ENCODE data around the gene PPIL6. TPM values are rescaled to one million over a fixed set of nuclear protein-coding genes. Genes with fewer than 3 reads are reported as not detected.

The PPIL6 gene
- total RNA-seq, 1 donor from 2014 or later = 8.4 TPM

DNA sequence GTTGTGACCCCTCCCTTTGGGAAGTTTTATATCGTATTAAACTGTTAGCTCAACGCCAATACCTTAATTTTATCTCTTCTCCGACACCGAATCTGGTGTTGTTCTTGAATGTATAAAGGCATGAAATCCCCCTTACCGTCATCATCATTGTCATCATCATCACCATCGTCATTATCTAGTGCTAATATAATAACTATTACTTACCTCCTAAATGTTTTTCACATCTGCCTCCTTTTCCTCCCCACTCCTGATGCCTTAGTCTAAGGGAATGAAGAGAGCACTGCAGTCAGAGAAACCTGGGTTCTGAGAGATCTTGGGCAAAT, 43.3 kb upstream of the PPIL6 start:
- DNase-seq (ENCODE audit: low read depth) = peak; percentile 33
- peaks cover 7% of the 10 kb centered on the region for H3K36me3 ChIP-seq (ENCODE audit: control insufficient read depth, insufficient read depth, low read length)
- no peaks in the 10 kb centered on the region for H3K27me3 ChIP-seq (ENCODE audit: control insufficient read depth, insufficient read depth, low read length)
- peak overlapping the region; percentile 21 for H3K4me3 ChIP-seq (ENCODE audit: low read depth, low read length)
- TF ChIP-seq, protein P1, sequence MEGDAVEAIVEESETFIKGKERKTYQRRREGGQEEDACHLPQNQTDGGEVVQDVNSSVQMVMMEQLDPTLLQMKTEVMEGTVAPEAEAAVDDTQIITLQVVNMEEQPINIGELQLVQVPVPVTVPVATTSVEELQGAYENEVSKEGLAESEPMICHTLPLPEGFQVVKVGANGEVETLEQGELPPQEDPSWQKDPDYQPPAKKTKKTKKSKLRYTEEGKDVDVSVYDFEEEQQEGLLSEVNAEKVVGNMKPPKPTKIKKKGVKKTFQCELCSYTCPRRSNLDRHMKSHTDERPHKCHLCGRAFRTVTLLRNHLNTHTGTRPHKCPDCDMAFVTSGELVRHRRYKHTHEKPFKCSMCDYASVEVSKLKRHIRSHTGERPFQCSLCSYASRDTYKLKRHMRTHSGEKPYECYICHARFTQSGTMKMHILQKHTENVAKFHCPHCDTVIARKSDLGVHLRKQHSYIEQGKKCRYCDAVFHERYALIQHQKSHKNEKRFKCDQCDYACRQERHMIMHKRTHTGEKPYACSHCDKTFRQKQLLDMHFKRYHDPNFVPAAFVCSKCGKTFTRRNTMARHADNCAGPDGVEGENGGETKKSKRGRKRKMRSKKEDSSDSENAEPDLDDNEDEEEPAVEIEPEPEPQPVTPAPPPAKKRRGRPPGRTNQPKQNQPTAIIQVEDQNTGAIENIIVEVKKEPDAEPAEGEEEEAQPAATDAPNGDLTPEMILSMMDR (IDR thresholded peaks at IDR 0.05; ENCODE audit: insufficient read depth, low read length, severe bottlenecking) = no peak
- FAIRE-seq = no peak

GRCh38 chr6:109482905-109483734, 42.7 kb upstream of the PPIL6 start, which contains the start of gene ZBTB24:
TSS of gene ZBTB24 (minus strand) at chr6:109483219. CDS start at chr6:109482026, 1,193 bp downstream.
- peak within 1 kb of the TSS; percentile 62 for H3K4me3 ChIP-seq (ENCODE audit: low read depth, low read length)
- no peaks in the 10 kb centered on the region for H3K27me3 ChIP-seq (ENCODE audit: control insufficient read depth, insufficient read depth, low read length)
- H3K36me3 ChIP-seq (ENCODE audit: control insufficient read depth, insufficient read depth, low read length) = peaks cover 7% of the 10 kb centered on the region
- TF ChIP-seq, protein P1 (IDR thresholded peaks at IDR 0.05; ENCODE audit: insufficient read depth, low read length, severe bottlenecking) = no peak
- DNase-seq (ENCODE audit: low read depth) (peak; percentile 63), FAIRE-seq (no peak)

DNA sequence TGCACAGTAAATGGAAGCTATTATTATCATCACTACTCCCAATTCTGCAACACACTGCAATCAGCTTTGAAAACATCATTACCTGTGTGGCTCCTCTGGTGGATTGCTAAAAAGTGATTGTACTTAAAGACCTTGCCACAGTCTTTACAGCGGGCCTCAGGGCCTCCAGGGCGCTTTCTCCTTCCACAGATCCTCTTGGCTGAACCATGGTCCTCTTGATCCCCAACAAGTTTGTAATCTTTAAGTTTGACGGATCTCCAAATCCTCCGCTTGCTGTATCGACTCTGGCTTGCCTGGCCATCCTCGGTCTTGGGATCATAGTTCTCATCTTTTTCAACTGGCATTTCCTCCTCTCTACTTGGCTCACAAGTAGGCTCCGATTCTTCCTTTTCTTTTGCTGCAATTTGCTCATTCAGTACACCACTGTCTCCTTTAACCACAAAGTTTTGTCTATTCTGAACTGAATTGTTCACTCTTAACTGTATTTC, 40.6 kb upstream of the PPIL6 start:
- FAIRE-seq (no peak), DNase-seq (ENCODE audit: low read depth) (no peak)
- Histone ChIP-seq H3K27me3 (ENCODE audit: control insufficient read depth, insufficient read depth, low read length) (no peaks in the 10 kb centered on the region), H3K4me3 (ENCODE audit: low read depth, low read length) (no peak overlapping the region), H3K36me3 (ENCODE audit: control insufficient read depth, insufficient read depth, low read length) (peaks cover 9% of the 10 kb centered on the region)
- TF ChIP-seq, protein P1 (IDR thresholded peaks at IDR 0.05; ENCODE audit: insufficient read depth, low read length, severe bottlenecking) = no peak

GRCh38 chr6:109478841-109479624, 38.6 kb upstream of the PPIL6 start:
- no peak for FAIRE-seq
- H3K27me3 ChIP-seq (ENCODE audit: control insufficient read depth, insufficient read depth, low read length) = no peaks in the 10 kb centered on the region
- peaks cover 12% of the 10 kb centered on the region for H3K36me3 ChIP-seq (ENCODE audit: control insufficient read depth, insufficient read depth, low read length)
- no peak overlapping the region for H3K4me3 ChIP-seq (ENCODE audit: low read depth, low read length)
- TF ChIP-seq, protein P1 (IDR thresholded peaks at IDR 0.05; ENCODE audit: insufficient read depth, low read length, severe bottlenecking) = no peak
- no peak for DNase-seq (ENCODE audit: low read depth)

DNA sequence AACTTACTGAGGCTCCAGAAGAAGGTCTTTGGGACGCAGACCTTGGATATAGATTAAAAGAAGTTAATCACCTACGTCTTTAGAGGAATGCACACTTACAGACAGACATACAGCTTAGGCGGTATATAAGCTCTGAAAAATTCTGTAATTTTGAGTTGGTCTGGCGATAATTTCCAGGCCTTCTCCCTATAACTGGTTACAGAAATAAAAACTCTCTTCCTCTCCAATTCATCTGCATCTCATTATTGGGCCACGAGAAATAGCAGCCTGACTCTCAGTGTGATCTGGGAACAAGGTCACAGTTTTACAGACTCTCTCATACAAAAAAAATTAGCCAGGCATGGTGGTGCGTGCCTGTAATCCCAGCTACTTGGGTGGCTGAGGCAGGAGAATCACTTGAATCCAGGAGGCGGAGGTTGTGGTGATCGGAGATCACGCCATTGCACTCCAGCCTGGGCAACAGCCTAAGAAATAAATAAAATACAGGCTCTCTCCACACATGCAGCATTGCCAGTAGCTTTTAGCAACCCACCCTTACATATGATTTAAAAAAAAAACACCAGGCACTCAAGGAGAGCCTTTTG, 37.9 kb upstream of the PPIL6 start:
- TF ChIP-seq, protein P1 (IDR thresholded peaks at IDR 0.05; ENCODE audit: insufficient read depth, low read length, severe bottlenecking) = no peak
- Histone ChIP-seq H3K27me3 (ENCODE audit: control insufficient read depth, insufficient read depth, low read length) (no peaks in the 10 kb centered on the region), H3K4me3 (ENCODE audit: low read depth, low read length) (no peak overlapping the region), H3K36me3 (ENCODE audit: control insufficient read depth, insufficient read depth, low read length) (peaks cover 12% of the 10 kb centered on the region)
- DNase-seq (ENCODE audit: low read depth) (no peak), FAIRE-seq (no peak)
